ENCODE data around the gene CHRM5.
"Not testable (repeated sequence)": the region's sequence is repeated elsewhere in the genome, so short reads cannot be mapped to it uniquely, and the experiment has no call there.

Gene CHRM5

GRCh38 chr15:33994005-33994615 is 25.8 kb downstream of the CHRM5 start:
- no peak for DNase-seq

GRCh38 chr15:33995666-33996065 is 27.4 kb downstream of the CHRM5 start:
- not testable (repeated sequence) for DNase-seq

GRCh38 chr15:34001536-34001935 is 33.2 kb downstream of the CHRM5 start:
- no peak for DNase-seq

GRCh38 chr15:34006381-34006780 is 38.1 kb downstream of the CHRM5 start:
- no peak for DNase-seq

- no peak for DNase-seq
These were observed 41.4 kb downstream of the CHRM5 start for GRCh38 chr15:34009656-34010055.

GRCh38 chr15:34010921-34011320 is 42.6 kb downstream of the CHRM5 start:
- DNase-seq: no peak

- no peak for DNase-seq
These were observed 43.2 kb downstream of the CHRM5 start for GRCh38 chr15:34011481-34011880.

- no peak for DNase-seq
These were observed 44.2 kb downstream of the CHRM5 start for GRCh38 chr15:34012461-34013028.

- no peak for DNase-seq
These were observed 45.4 kb downstream of the CHRM5 start for GRCh38 chr15:34013746-34014145.

GRCh38 chr15:34014556-34014955 is 46.3 kb downstream of the CHRM5 start:
- no peak for DNase-seq

- DNase-seq: peak; percentile 54
These were observed 49.8 kb downstream of the CHRM5 start for GRCh38 chr15:34018021-34018645.

GRCh38 chr15:34018738-34019137 is 50.4 kb downstream of the CHRM5 start:
- not testable (repeated sequence) for DNase-seq

- no peak for DNase-seq
These were observed 51.2 kb downstream of the CHRM5 start for GRCh38 chr15:34019369-34019990.

- DNase-seq: no peak
These were observed 55.6 kb downstream of the CHRM5 start for GRCh38 chr15:34023907-34024306.

GRCh38 chr15:34025252-34025651 is 57.0 kb downstream of the CHRM5 start:
- DNase-seq: no peak

GRCh38 chr15:34027606-34028005 is 59.3 kb downstream of the CHRM5 start:
- no peak for DNase-seq

GRCh38 chr15:34031987-34032760 is 63.9 kb downstream of the CHRM5 start:
- no peak for DNase-seq

GRCh38 chr15:34038023-34038870 is 70.0 kb downstream of the CHRM5 start:
- DNase-seq: peak; percentile 84

- DNase-seq: peak; percentile 83
These were observed 70.8 kb downstream of the CHRM5 start, which contains the start of gene AVEN for GRCh38 chr15:34038871-34039789. TSS of gene AVEN (minus strand) at chr15:34039204. CDS start at chr15:34039046, 158 bp downstream.

- no peak for DNase-seq
These were observed 71.5 kb downstream of the CHRM5 start for GRCh38 chr15:34039790-34040113.

- no peak for DNase-seq
These were observed 75.1 kb downstream of the CHRM5 start for GRCh38 chr15:34043391-34043790.

Data from activated CD8-positive, alpha-beta memory T cell treated with anti-CD3 and anti-CD28 coated beads, Interleukin-2, amount 50 U/mL, for 48 hours (primary cell).